H1 (cell line): ENCODE measurements around the gene KCNQ1.

ENCODE experiments used
- ATF2 ChIP-seq: IDR thresholded peaks from 2 replicates; pipeline ENCODE4 v1.6.1; 2012; ENCODE audit warnings: low read length, inconsistent platforms
- CHD7 ChIP-seq: fragments of 300-600 bp; sonication (generic); IDR thresholded peaks from 2 replicates; pipeline ENCODE4 v1.7.1; 2012; ENCODE audit warnings: low read length, moderate library complexity, mild to moderate bottlenecking, inconsistent platforms; ENCODE audit not compliant: insufficient replicate concordance
- CTCF ChIP-seq, 3 experiments: IDR thresholded peaks; 1 replicate in 2 of 3; 2 replicates in 1 of 3; pipeline versions ENCODE4 v1.5.1 to v1.6.1; 2011; ENCODE audit warnings: low read length in 3 of 3, mild to moderate bottlenecking in 3 of 3, inconsistent platforms in 2 of 3, low read depth in 1 of 3, moderate library complexity in 1 of 3; ENCODE audit not compliant: insufficient read depth in 1 of 3; ENCODE audit errors: control extremely low read depth in 1 of 3
- EP300 ChIP-seq, 2 experiments: IDR thresholded peaks; 1 replicate in 1 of 2; 2 replicates in 1 of 2; pipeline ENCODE4 v1.6.1; 2011 to 2012; ENCODE audit warnings: low read depth in 2 of 2, low read length in 2 of 2, mild to moderate bottlenecking in 2 of 2, borderline replicate concordance in 1 of 2, inconsistent platforms in 1 of 2, moderate library complexity in 1 of 2
- GABPA ChIP-seq: IDR thresholded peaks from 2 replicates; pipeline ENCODE4 v1.6.1; 2011; ENCODE audit warnings: mild to moderate bottlenecking, low read length, moderate library complexity, borderline replicate concordance; ENCODE audit not compliant: insufficient read depth
- POLR2A ChIP-seq, 2 experiments: IDR thresholded peaks; 1 replicate in 1 of 2; 2 replicates in 1 of 2; pipeline ENCODE4 v1.6.1; 2011; ENCODE audit warnings: low read depth in 2 of 2, low read length in 2 of 2, mild to moderate bottlenecking in 2 of 2; ENCODE audit errors: control extremely low read depth in 1 of 2
- RXRA ChIP-seq: IDR thresholded peaks from 2 replicates; pipeline ENCODE4 v1.6.1; 2011; ENCODE audit warnings: low read depth, mild to moderate bottlenecking, low read length, moderate library complexity; ENCODE audit not compliant: insufficient read depth
- TCF12 ChIP-seq: IDR thresholded peaks from 2 replicates; pipeline ENCODE4 v1.6.1; 2011; ENCODE audit warnings: low read depth, mild to moderate bottlenecking, low read length

- no peak for TF ChIP-seq POLR2A (IDR thresholded peaks at IDR 0.05; ENCODE audit: control extremely low read depth in 1 of 2, low read depth in 2 of 2, low read length in 2 of 2)
- TF ChIP-seq CTCF (IDR thresholded peaks at IDR 0.05; ENCODE audit: control extremely low read depth in 1 of 3, insufficient read depth in 1 of 3, low read depth in 1 of 3, low read length in 3 of 3): no peak
- no peak for TF ChIP-seq CHD7
- TF ChIP-seq RXRA: no peak
- TF ChIP-seq EP300 (IDR thresholded peaks at IDR 0.05; ENCODE audit: borderline replicate concordance in 1 of 2, low read depth in 2 of 2, low read length in 2 of 2): no peak
- no peak for TF ChIP-seq ATF2
- TF ChIP-seq TCF12: no peak
- TF ChIP-seq GABPA: no peak
Measured at GRCh38 chr11:2796508-2797113, 351.8 kb downstream of the KCNQ1 start.
